ENCODE measurements around the gene CD99L2. TPM values are rescaled to one million over a fixed set of nuclear protein-coding genes. Genes with fewer than 3 reads are reported as not detected.

Gene CD99L2
- total RNA-seq, 4 donors from 2014 or later: 56.8 to 88.6 (median 77.6) TPM

- TF ChIP-seq EP300 (IDR thresholded peaks at IDR 0.05) (no peak), POLR2A (IDR thresholded peaks at IDR 0.05) (no peak), POLR2AphosphoS5 (IDR thresholded peaks at IDR 0.05) (no peak)
- TF ChIP-seq, protein P1, sequence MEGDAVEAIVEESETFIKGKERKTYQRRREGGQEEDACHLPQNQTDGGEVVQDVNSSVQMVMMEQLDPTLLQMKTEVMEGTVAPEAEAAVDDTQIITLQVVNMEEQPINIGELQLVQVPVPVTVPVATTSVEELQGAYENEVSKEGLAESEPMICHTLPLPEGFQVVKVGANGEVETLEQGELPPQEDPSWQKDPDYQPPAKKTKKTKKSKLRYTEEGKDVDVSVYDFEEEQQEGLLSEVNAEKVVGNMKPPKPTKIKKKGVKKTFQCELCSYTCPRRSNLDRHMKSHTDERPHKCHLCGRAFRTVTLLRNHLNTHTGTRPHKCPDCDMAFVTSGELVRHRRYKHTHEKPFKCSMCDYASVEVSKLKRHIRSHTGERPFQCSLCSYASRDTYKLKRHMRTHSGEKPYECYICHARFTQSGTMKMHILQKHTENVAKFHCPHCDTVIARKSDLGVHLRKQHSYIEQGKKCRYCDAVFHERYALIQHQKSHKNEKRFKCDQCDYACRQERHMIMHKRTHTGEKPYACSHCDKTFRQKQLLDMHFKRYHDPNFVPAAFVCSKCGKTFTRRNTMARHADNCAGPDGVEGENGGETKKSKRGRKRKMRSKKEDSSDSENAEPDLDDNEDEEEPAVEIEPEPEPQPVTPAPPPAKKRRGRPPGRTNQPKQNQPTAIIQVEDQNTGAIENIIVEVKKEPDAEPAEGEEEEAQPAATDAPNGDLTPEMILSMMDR (IDR thresholded peaks at IDR 0.05): no peak
- H3K27me3 ChIP-seq: no peaks in the 10 kb centered on the region
- no peak overlapping the region for H3K27ac ChIP-seq
- H3K4me1 ChIP-seq: peaks cover 0 to 12% (median 0%) of the 10 kb centered on the region in 3 donors
- H3K9me3 ChIP-seq: no peaks in the 10 kb centered on the region
- H3K36me3 ChIP-seq: no peaks in the 10 kb centered on the region
- 76 to 79% methylated on average over 2 of the region's 2 CpGs for WGBS, 2 donors (ENCODE audit: low coverage in 1 of 2)
- H3K4me3 ChIP-seq: no peak overlapping the region
- ATAC-seq: no peak
Measured at GRCh38 chrX:150842198-150842685, 56.2 kb downstream of the CD99L2 start.

GRCh38 chrX:150841456-150842197 lies 56.8 kb downstream of the CD99L2 start:
- H3K36me3 ChIP-seq: no peaks in the 10 kb centered on the region
- no peaks in the 10 kb centered on the region for H3K9me3 ChIP-seq
- H3K27ac ChIP-seq: no peak overlapping the region
- TF ChIP-seq POLR2AphosphoS5 (IDR thresholded peaks at IDR 0.05) (no peak), POLR2A (IDR thresholded peaks at IDR 0.05) (no peak), EP300 (IDR thresholded peaks at IDR 0.05) (no peak)
- TF ChIP-seq, protein P1 (IDR thresholded peaks at IDR 0.05): no peak
- H3K27me3 ChIP-seq: no peaks in the 10 kb centered on the region
- peaks cover 0 to 12% (median 0%) of the 10 kb centered on the region in 3 donors for H3K4me1 ChIP-seq
- no peak overlapping the region for H3K4me3 ChIP-seq
- ATAC-seq: no peak
- WGBS, 2 donors (ENCODE audit: low coverage in 1 of 2): 57 to 59% methylated on average over 3 to 6 of the region's 6 CpGs

DNA sequence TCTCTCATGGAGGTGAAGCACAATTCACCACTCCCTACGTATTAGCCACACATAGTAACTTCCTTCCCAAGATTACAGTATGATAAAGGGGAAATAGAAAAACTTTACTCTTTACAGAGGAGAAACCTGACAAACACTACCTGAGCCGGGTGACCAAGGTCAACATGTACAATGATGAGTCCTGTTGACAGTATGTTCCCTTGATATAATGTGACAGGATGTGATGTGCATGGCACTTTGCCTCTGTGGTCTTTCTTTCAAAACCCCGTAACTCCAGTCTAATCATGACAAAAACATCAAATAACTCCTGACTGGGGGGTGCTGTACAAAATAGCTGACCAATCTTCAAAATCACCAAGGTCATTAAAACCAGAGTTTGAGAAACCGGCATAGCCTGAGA lies 60.6 kb downstream of the CD99L2 start:
- H3K27me3 ChIP-seq: no peaks in the 10 kb centered on the region
- no peaks in the 10 kb centered on the region for H3K36me3 ChIP-seq
- no peak overlapping the region for H3K27ac ChIP-seq
- TF ChIP-seq POLR2AphosphoS5 (IDR thresholded peaks at IDR 0.05) (no peak), POLR2A (IDR thresholded peaks at IDR 0.05) (no peak)
- TF ChIP-seq, protein P1 (IDR thresholded peaks at IDR 0.05): no peak
- no peak overlapping the region for H3K4me3 ChIP-seq
- H3K9me3 ChIP-seq: no peaks in the 10 kb centered on the region
- no peak for ATAC-seq
- 69 to 77% methylated on average over 4 of the region's 4 CpGs for WGBS, 2 donors (ENCODE audit: low coverage in 1 of 2)
- H3K4me1 ChIP-seq: peaks cover 0 to 12% (median 0%) of the 10 kb centered on the region in 3 donors

DNA sequence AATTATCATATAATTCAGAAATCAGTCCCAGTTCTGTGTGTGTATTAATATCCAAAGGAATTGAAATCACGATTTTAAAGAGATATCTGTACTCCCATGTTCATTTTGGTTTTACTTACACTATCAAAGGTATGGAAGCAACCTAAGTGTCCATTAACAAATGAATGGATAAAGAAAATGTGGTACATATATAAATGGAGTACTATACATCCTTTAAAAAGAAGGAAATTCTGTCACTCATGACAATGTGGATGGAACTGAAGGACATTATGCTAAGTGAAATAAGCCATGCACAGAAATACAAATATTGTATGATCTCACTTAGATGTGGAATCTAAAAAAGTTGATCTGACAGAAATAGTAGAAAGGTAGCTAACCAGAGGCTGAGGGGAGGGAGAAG lies 63.8 kb downstream of the CD99L2 start:
- Histone ChIP-seq H3K9me3 (no peaks in the 10 kb centered on the region), H3K27me3 (no peaks in the 10 kb centered on the region), H3K4me3 (no peak overlapping the region), H3K36me3 (no peaks in the 10 kb centered on the region), H3K27ac (no peak overlapping the region), H3K4me1 (no peaks in the 10 kb centered on the region)
- TF ChIP-seq POLR2AphosphoS5 (IDR thresholded peaks at IDR 0.05): no peak
- TF ChIP-seq POLR2A (IDR thresholded peaks at IDR 0.05): no peak
- TF ChIP-seq EP300 (IDR thresholded peaks at IDR 0.05): no peak
- TF ChIP-seq, protein P1 (IDR thresholded peaks at IDR 0.05): no peak
- ATAC-seq: no peak
- 36 to 100% methylated on average over 1 of the region's 1 CpG for WGBS, 2 donors (ENCODE audit: low coverage in 1 of 2)

All from gastroesophageal sphincter (tissue), 4 donors.